ENCODE results near the gene HM13. TPM values are rescaled to one million over a fixed set of nuclear protein-coding genes. Genes with fewer than 3 reads are reported as not detected.
A peak's percentile ranks its signal among the peaks of the same experiment; 100 is the strongest.

The HM13 gene
- total and polyA plus RNA-seq, 2 of the 13 experiments (the other 11 are each of a cell fraction or from before 2014, with no cell fraction given): 118 to 243 TPM

DNA sequence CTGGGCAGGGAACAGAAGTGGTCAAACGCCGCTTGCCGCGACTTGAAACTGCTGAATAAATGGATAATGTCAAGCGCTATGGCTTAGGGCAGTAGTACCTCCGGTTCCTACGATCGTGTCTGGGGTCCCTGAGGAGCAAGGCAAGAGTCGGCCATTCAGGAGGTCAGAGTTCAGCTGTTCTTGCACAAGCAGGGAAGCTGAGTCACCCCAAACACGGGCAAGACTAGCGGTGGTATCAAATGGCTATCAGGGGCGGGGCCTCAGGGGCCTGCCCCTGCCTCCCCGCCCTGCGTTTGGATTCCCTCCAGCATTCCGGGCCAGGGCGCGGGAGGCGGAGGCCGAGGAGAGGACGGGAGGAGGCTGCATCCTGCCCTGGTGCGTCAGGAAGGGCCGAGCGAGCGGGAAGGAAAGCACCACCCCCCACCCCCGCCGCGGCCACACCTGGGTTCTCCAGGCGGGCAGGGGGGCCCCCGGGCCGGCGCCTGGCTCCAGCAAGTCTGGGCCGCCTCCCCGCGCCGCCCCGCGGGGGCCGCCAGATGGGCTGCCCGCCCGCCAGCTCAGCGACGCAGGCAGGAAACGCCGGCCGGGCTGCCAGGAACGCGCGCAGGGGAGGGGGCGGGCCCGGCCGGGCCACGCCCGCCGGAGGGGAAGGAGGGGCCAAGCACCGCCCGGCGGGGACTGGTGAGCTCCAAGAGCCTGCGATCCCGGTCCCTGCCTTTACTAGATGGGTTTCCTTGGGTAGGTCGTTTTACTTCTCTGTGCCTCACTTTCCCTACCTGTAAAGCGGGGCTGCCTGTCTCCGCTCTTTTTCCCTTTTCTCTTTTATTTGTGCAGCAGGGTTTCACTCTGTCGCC is 58.7 kb downstream of the HM13 start (continued):
- TF ChIP-seq MAFF (IDR thresholded peaks at IDR 0.05; ENCODE audit: low read depth, low read length) (peak; percentile 69), ZNF33B (CRISPR knock-in tag; IDR thresholded peaks at IDR 0.05) (peak; percentile 97), POLR2AphosphoS2 (IDR thresholded peaks at IDR 0.05; ENCODE audit: low read depth, low read length) (peak; percentile 93), SMYD3 (CRISPR knock-in tag; IDR thresholded peaks at IDR 0.05) (peak; percentile 97), ZNF713 (CRISPR knock-in tag; IDR thresholded peaks at IDR 0.05) (no peak; the same call in 1 of the 2 replicates), NFRKB (IDR thresholded peaks at IDR 0.05) (no peak), HDAC6 (IDR thresholded peaks at IDR 0.05; ENCODE audit: low read depth, low read length) (no peak), ZC3H13 (CRISPR knock-in tag; IDR thresholded peaks at IDR 0.05) (peak; percentile 99), HNF4A (CRISPR knock-in tag; IDR thresholded peaks at IDR 0.05) (peak; percentile 97), MAFK (conservative IDR thresholded peaks at IDR 0.05 in 1 of 2, IDR thresholded peaks at IDR 0.05 in 1 of 2; ENCODE audit: low read length in 2 of 2) (peak; percentile 61 to 66), DNMT3B (CRISPR knock-in tag; conservative IDR thresholded peaks at IDR 0.05) (peak; percentile 95), SMARCC2 (IDR thresholded peaks at IDR 0.05) (0 out of 2 replicates have a peak, but pooled peaks have one; percentile 72), HHEX (CRISPR knock-in tag; IDR thresholded peaks at IDR 0.05) (peak; percentile 56; the same call in 1 of the 2 replicates), HCFC1 (IDR thresholded peaks at IDR 0.05; ENCODE audit: low read depth, low read length) (0 out of 2 replicates have a peak, but pooled peaks have one; percentile 15), RARA (CRISPR knock-in tag; IDR thresholded peaks at IDR 0.05) (peak; percentile 96), ZBTB21 (CRISPR knock-in tag; IDR thresholded peaks at IDR 0.05) (peak; percentile 43; the same call in 1 of the 2 replicates), ZFP82 (CRISPR knock-in tag; IDR thresholded peaks at IDR 0.05; ENCODE audit: borderline replicate concordance) (no peak; the same call in 1 of the 2 replicates), CREM (IDR thresholded peaks at IDR 0.05) (peak; percentile 89), CREM (CRISPR knock-in tag; IDR thresholded peaks at IDR 0.05) (no peak), PITX1 (CRISPR knock-in tag; IDR thresholded peaks at IDR 0.05) (peak; percentile 82)
- TF ChIP-seq, protein P1, sequence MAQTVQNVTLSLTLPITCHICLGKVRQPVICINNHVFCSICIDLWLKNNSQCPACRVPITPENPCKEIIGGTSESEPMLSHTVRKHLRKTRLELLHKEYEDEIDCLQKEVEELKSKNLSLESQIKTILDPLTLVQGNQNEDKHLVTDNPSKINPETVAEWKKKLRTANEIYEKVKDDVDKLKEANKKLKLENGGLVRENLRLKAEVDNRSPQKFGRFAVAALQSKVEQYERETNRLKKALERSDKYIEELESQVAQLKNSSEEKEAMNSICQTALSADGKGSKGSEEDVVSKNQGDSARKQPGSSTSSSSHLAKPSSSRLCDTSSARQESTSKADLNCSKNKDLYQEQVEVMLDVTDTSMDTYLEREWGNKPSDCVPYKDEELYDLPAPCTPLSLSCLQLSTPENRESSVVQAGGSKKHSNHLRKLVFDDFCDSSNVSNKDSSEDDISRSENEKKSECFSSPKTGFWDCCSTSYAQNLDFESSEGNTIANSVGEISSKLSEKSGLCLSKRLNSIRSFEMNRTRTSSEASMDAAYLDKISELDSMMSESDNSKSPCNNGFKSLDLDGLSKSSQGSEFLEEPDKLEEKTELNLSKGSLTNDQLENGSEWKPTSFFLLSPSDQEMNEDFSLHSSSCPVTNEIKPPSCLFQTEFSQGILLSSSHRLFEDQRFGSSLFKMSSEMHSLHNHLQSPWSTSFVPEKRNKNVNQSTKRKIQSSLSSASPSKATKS (CRISPR knock-in tag; IDR thresholded peaks at IDR 0.05): peak; percentile 95
- TF ChIP-seq, protein P2, sequence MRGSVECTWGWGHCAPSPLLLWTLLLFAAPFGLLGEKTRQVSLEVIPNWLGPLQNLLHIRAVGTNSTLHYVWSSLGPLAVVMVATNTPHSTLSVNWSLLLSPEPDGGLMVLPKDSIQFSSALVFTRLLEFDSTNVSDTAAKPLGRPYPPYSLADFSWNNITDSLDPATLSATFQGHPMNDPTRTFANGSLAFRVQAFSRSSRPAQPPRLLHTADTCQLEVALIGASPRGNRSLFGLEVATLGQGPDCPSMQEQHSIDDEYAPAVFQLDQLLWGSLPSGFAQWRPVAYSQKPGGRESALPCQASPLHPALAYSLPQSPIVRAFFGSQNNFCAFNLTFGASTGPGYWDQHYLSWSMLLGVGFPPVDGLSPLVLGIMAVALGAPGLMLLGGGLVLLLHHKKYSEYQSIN (CRISPR knock-in tag; IDR thresholded peaks at IDR 0.05; ENCODE audit: borderline replicate concordance): no peak
- TF ChIP-seq, protein P3, sequence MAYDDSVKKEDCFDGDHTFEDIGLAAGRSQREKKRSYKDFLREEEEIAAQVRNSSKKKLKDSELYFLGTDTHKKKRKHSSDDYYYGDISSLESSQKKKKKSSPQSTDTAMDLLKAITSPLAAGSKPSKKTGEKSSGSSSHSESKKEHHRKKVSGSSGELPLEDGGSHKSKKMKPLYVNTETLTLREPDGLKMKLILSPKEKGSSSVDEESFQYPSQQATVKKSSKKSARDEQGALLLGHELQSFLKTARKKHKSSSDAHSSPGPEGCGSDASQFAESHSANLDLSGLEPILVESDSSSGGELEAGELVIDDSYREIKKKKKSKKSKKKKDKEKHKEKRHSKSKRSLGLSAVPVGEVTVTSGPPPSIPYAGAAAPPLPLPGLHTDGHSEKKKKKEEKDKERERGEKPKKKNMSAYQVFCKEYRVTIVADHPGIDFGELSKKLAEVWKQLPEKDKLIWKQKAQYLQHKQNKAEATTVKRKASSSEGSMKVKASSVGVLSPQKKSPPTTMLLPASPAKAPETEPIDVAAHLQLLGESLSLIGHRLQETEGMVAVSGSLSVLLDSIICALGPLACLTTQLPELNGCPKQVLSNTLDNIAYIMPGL (CRISPR knock-in tag; IDR thresholded peaks at IDR 0.05; ENCODE audit: borderline replicate concordance in 1 of 2, low read depth in 1 of 2): peak; percentile 89 to 90; a peak in 3 of 4 replicates
- TF ChIP-seq, protein P4, sequence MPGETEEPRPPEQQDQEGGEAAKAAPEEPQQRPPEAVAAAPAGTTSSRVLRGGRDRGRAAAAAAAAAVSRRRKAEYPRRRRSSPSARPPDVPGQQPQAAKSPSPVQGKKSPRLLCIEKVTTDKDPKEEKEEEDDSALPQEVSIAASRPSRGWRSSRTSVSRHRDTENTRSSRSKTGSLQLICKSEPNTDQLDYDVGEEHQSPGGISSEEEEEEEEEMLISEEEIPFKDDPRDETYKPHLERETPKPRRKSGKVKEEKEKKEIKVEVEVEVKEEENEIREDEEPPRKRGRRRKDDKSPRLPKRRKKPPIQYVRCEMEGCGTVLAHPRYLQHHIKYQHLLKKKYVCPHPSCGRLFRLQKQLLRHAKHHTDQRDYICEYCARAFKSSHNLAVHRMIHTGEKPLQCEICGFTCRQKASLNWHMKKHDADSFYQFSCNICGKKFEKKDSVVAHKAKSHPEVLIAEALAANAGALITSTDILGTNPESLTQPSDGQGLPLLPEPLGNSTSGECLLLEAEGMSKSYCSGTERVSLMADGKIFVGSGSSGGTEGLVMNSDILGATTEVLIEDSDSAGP (CRISPR knock-in tag; IDR thresholded peaks at IDR 0.05; ENCODE audit: borderline replicate concordance): peak; percentile 94

Measured in HepG2 (cell line).